ENCODE data around the gene WDFY1.

WDFY1 gene

GRCh38 chr2:223991611-223992010 is 46.5 kb upstream of the WDFY1 start:
- Histone ChIP-seq H3K9me2 (replicated peaks; ENCODE audit: control insufficient read depth, low read length) (no peaks in the 10 kb centered on the region), H3K4me3 (ENCODE audit: low read length) (no peak overlapping the region), H3K4me2 (ENCODE audit: low read length) (no peak overlapping the region), H3F3A (ENCODE audit: control insufficient read depth, insufficient read depth) (no peaks in the 10 kb centered on the region), H3K27me3 (ENCODE audit: control insufficient read depth, low read length) (peaks cover 4% of the 10 kb centered on the region), H4K20me1 (ENCODE audit: control insufficient read depth, insufficient read depth, low read depth, low read length) (no peaks in the 10 kb centered on the region), H3K9me3 (ENCODE audit: control insufficient read depth, insufficient read depth, low read length) (no peaks in the 10 kb centered on the region), H3K27ac (ENCODE audit: low read depth, low read length) (no peak overlapping the region), H3K79me2 (ENCODE audit: control insufficient read depth, low read length) (no peaks in the 10 kb centered on the region), H3K36me3 (ENCODE audit: control insufficient read depth, low read length) (no peaks in the 10 kb centered on the region), H3K4me1 (ENCODE audit: control insufficient read depth, low read length) (no peaks in the 10 kb centered on the region)
- TF ChIP-seq CTCF (IDR thresholded peaks at IDR 0.05; ENCODE audit: low read depth, low read length, poor library complexity, severe bottlenecking) (no peak), EZH2phosphoT487 (IDR thresholded peaks at IDR 0.05; ENCODE audit: borderline replicate concordance, low read length) (no peak)

- Histone ChIP-seq H3K4me1 (ENCODE audit: control insufficient read depth, low read length) (no peaks in the 10 kb centered on the region), H3K9me3 (ENCODE audit: control insufficient read depth, insufficient read depth, low read length) (no peaks in the 10 kb centered on the region), H3F3A (ENCODE audit: control insufficient read depth, insufficient read depth) (no peaks in the 10 kb centered on the region), H3K9me2 (replicated peaks; ENCODE audit: control insufficient read depth, low read length) (no peaks in the 10 kb centered on the region), H3K4me3 (ENCODE audit: low read length) (no peak overlapping the region), H4K20me1 (ENCODE audit: control insufficient read depth, insufficient read depth, low read depth, low read length) (no peaks in the 10 kb centered on the region), H3K4me2 (ENCODE audit: low read length) (no peak overlapping the region), H3K27me3 (ENCODE audit: control insufficient read depth, low read length) (peaks cover 14% of the 10 kb centered on the region), H3K27ac (ENCODE audit: low read depth, low read length) (no peak overlapping the region), H3K79me2 (ENCODE audit: control insufficient read depth, low read length) (no peaks in the 10 kb centered on the region), H3K36me3 (ENCODE audit: control insufficient read depth, low read length) (no peaks in the 10 kb centered on the region)
- no peak for TF ChIP-seq CTCF (IDR thresholded peaks at IDR 0.05; ENCODE audit: low read depth, low read length, poor library complexity, severe bottlenecking)
- TF ChIP-seq EZH2phosphoT487 (IDR thresholded peaks at IDR 0.05; ENCODE audit: borderline replicate concordance, low read length), result no peak
Observed at GRCh38 chr2:223989856-223990232, 44.7 kb upstream of the WDFY1 start.

GRCh38 chr2:223989206-223989855 is 44.2 kb upstream of the WDFY1 start:
- no peak for TF ChIP-seq EZH2phosphoT487 (IDR thresholded peaks at IDR 0.05; ENCODE audit: borderline replicate concordance, low read length)
- TF ChIP-seq CTCF (IDR thresholded peaks at IDR 0.05; ENCODE audit: low read depth, low read length, poor library complexity, severe bottlenecking), result no peak
- no peaks in the 10 kb centered on the region for H4K20me1 ChIP-seq (ENCODE audit: control insufficient read depth, insufficient read depth, low read depth, low read length)

More at GRCh38 chr2:223989206-223989855, 44.2 kb upstream of the WDFY1 start:
- Histone ChIP-seq H3K36me3 (ENCODE audit: control insufficient read depth, low read length) (no peaks in the 10 kb centered on the region), H3K4me1 (ENCODE audit: control insufficient read depth, low read length) (no peaks in the 10 kb centered on the region), H3K4me2 (ENCODE audit: low read length) (no peak overlapping the region), H3K9me3 (ENCODE audit: control insufficient read depth, insufficient read depth, low read length) (no peaks in the 10 kb centered on the region), H3K27me3 (ENCODE audit: control insufficient read depth, low read length) (peaks cover 14% of the 10 kb centered on the region), H3F3A (ENCODE audit: control insufficient read depth, insufficient read depth) (no peaks in the 10 kb centered on the region), H3K9me2 (replicated peaks; ENCODE audit: control insufficient read depth, low read length) (no peaks in the 10 kb centered on the region), H3K27ac (ENCODE audit: low read depth, low read length) (no peak overlapping the region), H3K79me2 (ENCODE audit: control insufficient read depth, low read length) (no peaks in the 10 kb centered on the region), H3K4me3 (ENCODE audit: low read length) (no peak overlapping the region)
